Measurements from ENCODE around the gene MECP2.
"Not testable (repeated sequence)": the region's sequence is repeated elsewhere in the genome, so short reads cannot be mapped to it uniquely, and the experiment has no call there.

Gene MECP2

DNA sequence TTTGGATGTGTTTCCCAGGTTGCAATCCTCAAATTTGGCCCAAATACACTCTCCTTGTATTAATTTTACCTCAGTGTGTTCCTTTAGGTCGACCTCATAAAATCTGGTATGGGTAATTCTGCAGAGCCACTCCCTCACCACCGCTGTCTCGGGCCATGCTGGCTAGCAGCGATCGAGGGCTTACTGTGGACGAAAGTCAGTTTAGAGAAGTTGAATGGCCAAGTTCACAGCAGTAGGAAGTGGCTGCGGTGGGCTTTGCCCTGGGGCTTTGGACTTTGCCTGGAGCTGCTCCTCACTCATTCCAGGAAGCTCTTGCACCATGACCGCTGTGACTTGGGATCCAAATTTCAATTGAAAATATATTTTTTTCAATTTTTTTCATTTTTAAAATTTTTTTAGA is 105.3 kb downstream of the MECP2 start:
- H3K27me3 ChIP-seq (ENCODE audit: insufficient read depth, low read length): no peaks in the 10 kb centered on the region
- no peak overlapping the region for H3K4me3 ChIP-seq (ENCODE audit: low read depth, low read length)
- H3K4me1 ChIP-seq (ENCODE audit: control insufficient read depth, insufficient read depth, low read length, unreplicated experiment): no peaks in the 10 kb centered on the region
- H3K79me2 ChIP-seq (ENCODE audit: control insufficient read depth, insufficient read depth, low read length, unreplicated experiment): no peaks in the 10 kb centered on the region
- no peak overlapping the region for H3K27ac ChIP-seq (ENCODE audit: low read depth, low read length)
- H3K36me3 ChIP-seq (ENCODE audit: insufficient read depth, low read length): no peaks in the 10 kb centered on the region
- no peak overlapping the region for H2AFZ ChIP-seq (ENCODE audit: low read length, unreplicated experiment)

DNA sequence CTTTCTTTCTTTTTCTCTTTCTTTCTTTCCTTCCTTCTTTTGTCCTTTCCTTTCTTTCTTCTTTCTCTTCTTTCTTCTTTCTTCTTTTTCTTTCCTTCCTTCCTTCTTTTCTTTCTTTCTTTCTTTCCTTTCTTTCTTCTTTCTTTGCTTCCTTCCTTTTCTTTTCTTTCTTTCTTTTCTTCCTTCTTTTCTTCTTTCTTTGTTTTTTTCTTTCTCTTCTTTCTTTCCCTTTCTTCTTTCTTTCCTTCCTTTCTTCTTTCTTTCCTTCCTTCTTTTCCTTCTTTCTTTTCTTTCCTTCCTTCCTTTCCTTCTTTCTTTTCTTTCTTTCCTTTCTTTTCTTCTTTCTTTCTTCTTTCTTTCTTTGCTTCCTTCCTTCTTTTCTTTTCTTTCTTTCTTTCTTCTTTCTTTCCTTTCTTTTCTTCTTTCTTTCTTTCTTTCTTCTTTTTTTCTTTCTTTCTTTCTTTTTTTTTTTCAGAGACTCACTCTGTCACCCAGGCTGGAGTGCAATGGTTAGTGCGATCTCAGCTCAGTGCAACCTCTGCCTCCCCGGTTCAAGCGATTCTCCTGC is 106.4 kb downstream of the MECP2 start:
- Histone ChIP-seq H3K4me1 (ENCODE audit: control insufficient read depth, insufficient read depth, low read length, unreplicated experiment) (no peaks in the 10 kb centered on the region), H3K4me3 (ENCODE audit: low read depth, low read length) (no peak overlapping the region), H3K36me3 (ENCODE audit: insufficient read depth, low read length) (no peaks in the 10 kb centered on the region), H3K27me3 (ENCODE audit: insufficient read depth, low read length) (no peaks in the 10 kb centered on the region), H2AFZ (ENCODE audit: low read length, unreplicated experiment) (no peak overlapping the region), H3K79me2 (ENCODE audit: control insufficient read depth, insufficient read depth, low read length, unreplicated experiment) (no peaks in the 10 kb centered on the region), H3K27ac (ENCODE audit: low read depth, low read length) (no peak overlapping the region)

DNA sequence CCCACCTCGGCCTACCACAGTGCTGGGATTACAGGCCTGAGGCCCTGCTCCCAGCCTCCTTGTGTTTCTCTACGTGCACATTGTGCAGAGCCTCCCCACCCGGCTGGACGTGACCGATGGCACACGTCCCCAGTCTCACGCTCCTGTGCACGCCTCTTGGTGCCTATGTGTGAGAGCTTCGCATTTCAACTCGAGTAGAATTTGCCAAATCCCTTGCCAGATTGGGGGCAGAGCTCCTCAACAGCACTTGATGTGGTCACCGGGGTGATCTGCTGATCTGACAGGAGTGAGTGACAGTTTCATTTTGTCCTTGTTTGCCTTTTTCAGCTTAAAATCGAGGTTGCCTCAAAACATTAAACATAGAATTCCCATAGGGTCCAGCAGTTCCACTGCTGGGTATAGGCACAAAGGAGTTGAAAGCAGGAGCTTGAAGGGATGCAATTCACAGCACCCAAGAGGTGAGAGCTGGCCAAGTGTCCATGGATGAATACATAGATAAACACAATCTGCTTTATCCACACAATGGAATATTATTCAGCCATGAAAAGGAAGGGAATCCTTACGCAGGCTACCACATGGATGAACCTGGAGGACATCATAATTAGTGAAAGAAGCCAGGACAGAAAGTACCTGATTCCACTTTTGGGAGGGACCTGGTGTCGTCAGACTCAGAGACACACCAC is 107.4 kb downstream of the MECP2 start:
- Histone ChIP-seq H3K27ac (ENCODE audit: low read depth, low read length) (no peak overlapping the region), H3K79me2 (ENCODE audit: control insufficient read depth, insufficient read depth, low read length, unreplicated experiment) (no peaks in the 10 kb centered on the region), H3K4me1 (ENCODE audit: control insufficient read depth, insufficient read depth, low read length, unreplicated experiment) (no peaks in the 10 kb centered on the region), H3K4me3 (ENCODE audit: low read depth, low read length) (no peak overlapping the region), H2AFZ (ENCODE audit: low read length, unreplicated experiment) (no peak overlapping the region), H3K27me3 (ENCODE audit: insufficient read depth, low read length) (no peaks in the 10 kb centered on the region), H3K36me3 (ENCODE audit: insufficient read depth, low read length) (no peaks in the 10 kb centered on the region)

GRCh38 chrX:153988493-153988892 is 109.0 kb downstream of the MECP2 start:
- Histone ChIP-seq H2AFZ (ENCODE audit: low read length, unreplicated experiment) (no peak overlapping the region), H3K4me3 (ENCODE audit: low read depth, low read length) (no peak overlapping the region), H3K79me2 (ENCODE audit: control insufficient read depth, insufficient read depth, low read length, unreplicated experiment) (no peaks in the 10 kb centered on the region), H3K27me3 (ENCODE audit: insufficient read depth, low read length) (no peaks in the 10 kb centered on the region), H3K4me1 (ENCODE audit: control insufficient read depth, insufficient read depth, low read length, unreplicated experiment) (no peaks in the 10 kb centered on the region), H3K36me3 (ENCODE audit: insufficient read depth, low read length) (no peaks in the 10 kb centered on the region), H3K27ac (ENCODE audit: low read depth, low read length) (no peak overlapping the region)

GRCh38 chrX:153984351-153985178 is 113.0 kb downstream of the MECP2 start:
- Histone ChIP-seq H3K27ac (ENCODE audit: low read depth, low read length) (no peak overlapping the region), H3K4me3 (ENCODE audit: low read depth, low read length) (no peak overlapping the region), H3K79me2 (ENCODE audit: control insufficient read depth, insufficient read depth, low read length, unreplicated experiment) (no peaks in the 10 kb centered on the region), H3K36me3 (ENCODE audit: insufficient read depth, low read length) (no peaks in the 10 kb centered on the region), H2AFZ (ENCODE audit: low read length, unreplicated experiment) (no peak overlapping the region), H3K4me1 (ENCODE audit: control insufficient read depth, insufficient read depth, low read length, unreplicated experiment) (no peaks in the 10 kb centered on the region), H3K27me3 (ENCODE audit: insufficient read depth, low read length) (no peaks in the 10 kb centered on the region)

DNA sequence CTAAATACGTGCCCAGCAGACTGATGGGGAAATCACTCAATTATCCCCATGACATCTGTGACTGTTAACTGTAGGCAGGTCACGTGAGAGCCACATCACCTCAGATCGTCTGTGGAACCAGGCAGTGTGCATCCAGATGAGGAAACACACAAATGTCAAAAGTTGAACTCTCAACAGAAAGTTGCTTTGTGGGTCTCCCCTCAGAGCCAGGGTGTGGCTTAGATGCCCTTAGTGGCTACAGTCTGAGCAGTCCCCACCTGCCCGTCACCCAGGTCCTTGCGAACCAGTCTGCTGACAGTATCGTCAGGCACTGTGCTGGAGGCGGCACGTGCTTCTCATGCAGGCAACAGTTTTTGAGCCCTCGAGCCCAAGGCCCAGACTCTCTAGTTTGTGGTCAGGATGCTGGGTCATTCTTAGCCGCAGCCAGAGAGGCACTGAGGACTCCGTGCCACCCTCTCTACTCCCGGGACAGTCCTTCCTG is 114.2 kb downstream of the MECP2 start:
- no peak overlapping the region for H3K4me3 ChIP-seq (ENCODE audit: low read depth, low read length)
- H3K4me1 ChIP-seq (ENCODE audit: control insufficient read depth, insufficient read depth, low read length, unreplicated experiment): no peaks in the 10 kb centered on the region
- H3K27ac ChIP-seq (ENCODE audit: low read depth, low read length): no peak overlapping the region
- no peaks in the 10 kb centered on the region for H3K27me3 ChIP-seq (ENCODE audit: insufficient read depth, low read length)
- no peaks in the 10 kb centered on the region for H3K79me2 ChIP-seq (ENCODE audit: control insufficient read depth, insufficient read depth, low read length, unreplicated experiment)
- no peaks in the 10 kb centered on the region for H3K36me3 ChIP-seq (ENCODE audit: insufficient read depth, low read length)
- no peak overlapping the region for H2AFZ ChIP-seq (ENCODE audit: low read length, unreplicated experiment)

DNA sequence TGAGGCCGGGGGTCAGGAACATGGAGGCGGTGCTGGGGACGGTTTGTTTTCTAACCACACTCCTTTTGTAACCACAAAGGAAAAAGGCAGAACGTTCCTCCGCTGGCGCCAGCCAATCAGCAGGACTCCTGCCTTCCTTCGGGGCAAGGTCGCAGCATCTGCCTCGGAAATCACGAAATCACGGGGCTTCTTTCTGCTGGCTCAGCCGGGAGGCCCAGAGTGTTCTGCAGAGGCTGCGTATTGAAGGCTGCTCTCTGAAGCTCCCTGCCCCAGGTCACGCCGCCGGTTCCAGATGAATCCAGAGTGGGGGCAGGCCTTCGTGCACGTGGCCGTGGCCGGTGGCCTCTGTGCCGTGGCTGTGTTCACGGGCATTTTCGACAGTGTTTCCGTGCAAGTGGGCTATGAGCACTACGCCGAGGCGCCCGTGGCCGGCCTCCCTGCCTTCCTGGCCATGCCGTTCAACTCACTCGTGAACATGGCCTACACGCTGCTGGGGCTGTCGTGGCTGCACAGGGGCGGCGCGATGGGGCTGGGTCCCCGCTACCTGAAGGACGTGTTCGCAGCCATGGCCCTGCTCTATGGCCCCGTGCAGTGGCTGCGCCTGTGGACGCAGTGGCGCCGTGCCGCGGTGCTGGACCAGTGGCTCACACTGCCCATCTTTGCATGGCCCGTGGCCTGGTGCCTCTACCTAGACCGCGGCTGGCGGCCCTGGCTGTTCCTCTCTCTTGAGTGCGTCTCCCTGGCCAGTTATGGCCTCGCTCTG is 115.6 kb downstream of the MECP2 start:
- H3K27me3 ChIP-seq (ENCODE audit: insufficient read depth, low read length): no peaks in the 10 kb centered on the region
- no peaks in the 10 kb centered on the region for H3K79me2 ChIP-seq (ENCODE audit: control insufficient read depth, insufficient read depth, low read length, unreplicated experiment)
- H3K4me1 ChIP-seq (ENCODE audit: control insufficient read depth, insufficient read depth, low read length, unreplicated experiment): no peaks in the 10 kb centered on the region
- no peak overlapping the region for H3K4me3 ChIP-seq (ENCODE audit: low read depth, low read length)
- H3K27ac ChIP-seq (ENCODE audit: low read depth, low read length): no peak overlapping the region
- no peak overlapping the region for H2AFZ ChIP-seq (ENCODE audit: low read length, unreplicated experiment)
- no peaks in the 10 kb centered on the region for H3K36me3 ChIP-seq (ENCODE audit: insufficient read depth, low read length)

GRCh38 chrX:153981231-153981630 is 116.3 kb downstream of the MECP2 start:
- H3K27ac ChIP-seq (ENCODE audit: low read depth, low read length): no peak overlapping the region
- H3K4me3 ChIP-seq (ENCODE audit: low read depth, low read length): no peak overlapping the region
- H3K27me3 ChIP-seq (ENCODE audit: insufficient read depth, low read length): no peaks in the 10 kb centered on the region
- no peaks in the 10 kb centered on the region for H3K36me3 ChIP-seq (ENCODE audit: insufficient read depth, low read length)
- H3K79me2 ChIP-seq (ENCODE audit: control insufficient read depth, insufficient read depth, low read length, unreplicated experiment): no peaks in the 10 kb centered on the region
- no peak overlapping the region for H2AFZ ChIP-seq (ENCODE audit: low read length, unreplicated experiment)
- H3K4me1 ChIP-seq (ENCODE audit: control insufficient read depth, insufficient read depth, low read length, unreplicated experiment): no peaks in the 10 kb centered on the region

- not testable (repeated sequence) for H2AFZ ChIP-seq (ENCODE audit: low read length, unreplicated experiment); H3K27ac ChIP-seq (ENCODE audit: low read depth, low read length); H3K4me3 ChIP-seq (ENCODE audit: low read depth, low read length); H3K27me3 ChIP-seq (ENCODE audit: insufficient read depth, low read length); H3K4me1 ChIP-seq (ENCODE audit: control insufficient read depth, insufficient read depth, low read length, unreplicated experiment); H3K36me3 ChIP-seq (ENCODE audit: insufficient read depth, low read length); H3K79me2 ChIP-seq (ENCODE audit: control insufficient read depth, insufficient read depth, low read length, unreplicated experiment)
Measured at GRCh38 chrX:153980394-153980793, 117.1 kb downstream of the MECP2 start.

DNA sequence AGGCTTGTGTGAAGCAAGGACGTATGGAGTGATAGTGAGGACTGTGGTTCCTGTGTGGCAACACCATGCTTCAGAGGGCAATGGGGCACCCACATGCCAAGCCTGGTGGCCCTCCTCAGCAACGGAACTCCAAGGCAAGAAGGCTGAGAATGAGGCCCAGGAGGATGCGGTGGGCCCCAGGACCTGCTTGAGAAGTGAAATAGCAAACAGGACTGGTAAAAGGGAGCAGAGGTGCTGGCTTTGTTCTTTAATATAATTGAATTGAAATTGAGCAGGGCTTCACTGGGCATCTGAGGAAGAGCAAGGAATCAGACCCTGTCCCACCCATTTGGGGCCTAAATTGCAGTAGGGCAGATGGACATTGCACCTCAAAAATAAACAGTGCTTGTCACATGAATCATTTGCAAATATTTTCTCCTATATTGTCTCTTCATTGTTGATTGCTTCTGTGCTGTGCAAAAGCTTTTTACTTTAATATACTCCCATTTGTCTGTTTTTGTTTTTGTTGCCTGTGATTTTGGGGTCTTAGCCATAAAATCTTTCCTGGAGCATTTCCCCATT is 122.7 kb downstream of the MECP2 start:
- H3K27ac ChIP-seq (ENCODE audit: low read depth, low read length): no peak overlapping the region
- H3K36me3 ChIP-seq (ENCODE audit: insufficient read depth, low read length): no peaks in the 10 kb centered on the region
- H3K4me3 ChIP-seq (ENCODE audit: low read depth, low read length): no peak overlapping the region
- H3K27me3 ChIP-seq (ENCODE audit: insufficient read depth, low read length): no peaks in the 10 kb centered on the region
- H3K4me1 ChIP-seq (ENCODE audit: control insufficient read depth, insufficient read depth, low read length, unreplicated experiment): peaks cover 13% of the 10 kb centered on the region
- H3K79me2 ChIP-seq (ENCODE audit: control insufficient read depth, insufficient read depth, low read length, unreplicated experiment): peaks cover 17% of the 10 kb centered on the region
- no peak overlapping the region for H2AFZ ChIP-seq (ENCODE audit: low read length, unreplicated experiment)

All from ACC112 (cell line).